Measurements from ENCODE around the gene UBXN2A.

UBXN2A gene

GRCh38 chr2:24007693-24008092 is 67.4 kb downstream of the UBXN2A start:
- TF ChIP-seq, protein P1, sequence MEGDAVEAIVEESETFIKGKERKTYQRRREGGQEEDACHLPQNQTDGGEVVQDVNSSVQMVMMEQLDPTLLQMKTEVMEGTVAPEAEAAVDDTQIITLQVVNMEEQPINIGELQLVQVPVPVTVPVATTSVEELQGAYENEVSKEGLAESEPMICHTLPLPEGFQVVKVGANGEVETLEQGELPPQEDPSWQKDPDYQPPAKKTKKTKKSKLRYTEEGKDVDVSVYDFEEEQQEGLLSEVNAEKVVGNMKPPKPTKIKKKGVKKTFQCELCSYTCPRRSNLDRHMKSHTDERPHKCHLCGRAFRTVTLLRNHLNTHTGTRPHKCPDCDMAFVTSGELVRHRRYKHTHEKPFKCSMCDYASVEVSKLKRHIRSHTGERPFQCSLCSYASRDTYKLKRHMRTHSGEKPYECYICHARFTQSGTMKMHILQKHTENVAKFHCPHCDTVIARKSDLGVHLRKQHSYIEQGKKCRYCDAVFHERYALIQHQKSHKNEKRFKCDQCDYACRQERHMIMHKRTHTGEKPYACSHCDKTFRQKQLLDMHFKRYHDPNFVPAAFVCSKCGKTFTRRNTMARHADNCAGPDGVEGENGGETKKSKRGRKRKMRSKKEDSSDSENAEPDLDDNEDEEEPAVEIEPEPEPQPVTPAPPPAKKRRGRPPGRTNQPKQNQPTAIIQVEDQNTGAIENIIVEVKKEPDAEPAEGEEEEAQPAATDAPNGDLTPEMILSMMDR (IDR thresholded peaks at IDR 0.05): no peak
- no peak overlapping the region for H3K9ac ChIP-seq
- H3K27me3 ChIP-seq (ENCODE audit: control insufficient read depth, insufficient read depth, low read length): no peaks in the 10 kb centered on the region
- H3K4me2 ChIP-seq (ENCODE audit: low read length): no peak overlapping the region
- H3K27ac ChIP-seq: no peak overlapping the region
- no peak overlapping the region for H2AFZ ChIP-seq
- no peaks in the 10 kb centered on the region for H3K36me3 ChIP-seq (ENCODE audit: control insufficient read depth, insufficient read depth, low read length)
- no peaks in the 10 kb centered on the region for H3K79me2 ChIP-seq
- no peaks in the 10 kb centered on the region for H3K9me3 ChIP-seq (ENCODE audit: control insufficient read depth, low read length)
- H3K4me1 ChIP-seq: no peaks in the 10 kb centered on the region
- no peak overlapping the region for H3K4me3 ChIP-seq (ENCODE audit: low read depth, low read length)

DNA sequence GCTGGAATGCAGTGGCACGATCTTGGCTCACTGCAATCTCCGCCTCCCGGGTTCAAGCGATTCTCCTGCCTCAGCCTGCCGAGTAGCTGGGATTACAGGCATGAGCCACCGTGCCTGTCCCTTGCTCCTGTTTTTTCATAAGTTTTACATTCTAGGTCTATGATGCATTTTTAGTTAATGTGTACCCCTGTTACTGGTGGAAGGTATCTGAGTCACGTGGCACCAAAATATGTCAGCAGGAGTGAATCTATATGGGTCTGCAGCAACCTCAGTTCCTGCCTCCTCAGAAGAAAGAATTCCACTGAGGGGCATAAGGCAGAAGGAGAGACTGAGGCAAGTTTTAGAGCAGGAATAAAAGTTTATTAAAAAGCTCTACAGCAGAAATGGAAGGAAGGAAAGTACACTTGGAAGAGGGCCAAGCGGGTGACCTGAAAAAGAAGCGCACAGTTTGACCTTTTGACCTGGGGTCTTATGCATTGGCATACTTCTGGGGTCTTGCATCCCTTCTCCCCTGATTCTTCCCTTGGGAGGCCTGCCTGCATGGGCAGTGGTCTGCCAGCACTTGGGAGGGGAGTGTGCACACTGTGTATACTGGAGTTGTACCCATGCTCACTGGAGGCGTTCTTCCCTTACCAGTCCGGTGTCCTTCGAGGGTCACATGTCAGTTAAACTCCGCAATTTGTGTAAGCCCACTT is 68.6 kb downstream of the UBXN2A start:
- H2AFZ ChIP-seq: no peak overlapping the region
- no peak overlapping the region for H3K27ac ChIP-seq
- TF ChIP-seq, protein P1 (IDR thresholded peaks at IDR 0.05): no peak
- H3K79me2 ChIP-seq: no peaks in the 10 kb centered on the region
- H3K4me3 ChIP-seq (ENCODE audit: low read depth, low read length): no peak overlapping the region
- no peaks in the 10 kb centered on the region for H3K9me3 ChIP-seq (ENCODE audit: control insufficient read depth, low read length)
- no peak overlapping the region for H3K4me2 ChIP-seq (ENCODE audit: low read length)
- H3K27me3 ChIP-seq (ENCODE audit: control insufficient read depth, insufficient read depth, low read length): no peaks in the 10 kb centered on the region
- no peaks in the 10 kb centered on the region for H3K4me1 ChIP-seq
- no peak overlapping the region for H3K9ac ChIP-seq
- no peaks in the 10 kb centered on the region for H3K36me3 ChIP-seq (ENCODE audit: control insufficient read depth, insufficient read depth, low read length)

- no peaks in the 10 kb centered on the region for H3K9me3 ChIP-seq (ENCODE audit: control insufficient read depth, low read length)
- H3K27me3 ChIP-seq (ENCODE audit: control insufficient read depth, insufficient read depth, low read length): no peaks in the 10 kb centered on the region
- no peaks in the 10 kb centered on the region for H3K4me1 ChIP-seq
- H3K79me2 ChIP-seq: no peaks in the 10 kb centered on the region
- H3K36me3 ChIP-seq (ENCODE audit: control insufficient read depth, insufficient read depth, low read length): no peaks in the 10 kb centered on the region
- H3K9ac ChIP-seq: no peak overlapping the region
- TF ChIP-seq, protein P1 (IDR thresholded peaks at IDR 0.05): no peak
- H3K4me3 ChIP-seq (ENCODE audit: low read depth, low read length): no peak overlapping the region
- H2AFZ ChIP-seq: no peak overlapping the region
- H3K27ac ChIP-seq: no peak overlapping the region
- H3K4me2 ChIP-seq (ENCODE audit: low read length): peak overlapping the region; percentile 34
Observed at GRCh38 chr2:24009367-24009679, 69.1 kb downstream of the UBXN2A start.

DNA sequence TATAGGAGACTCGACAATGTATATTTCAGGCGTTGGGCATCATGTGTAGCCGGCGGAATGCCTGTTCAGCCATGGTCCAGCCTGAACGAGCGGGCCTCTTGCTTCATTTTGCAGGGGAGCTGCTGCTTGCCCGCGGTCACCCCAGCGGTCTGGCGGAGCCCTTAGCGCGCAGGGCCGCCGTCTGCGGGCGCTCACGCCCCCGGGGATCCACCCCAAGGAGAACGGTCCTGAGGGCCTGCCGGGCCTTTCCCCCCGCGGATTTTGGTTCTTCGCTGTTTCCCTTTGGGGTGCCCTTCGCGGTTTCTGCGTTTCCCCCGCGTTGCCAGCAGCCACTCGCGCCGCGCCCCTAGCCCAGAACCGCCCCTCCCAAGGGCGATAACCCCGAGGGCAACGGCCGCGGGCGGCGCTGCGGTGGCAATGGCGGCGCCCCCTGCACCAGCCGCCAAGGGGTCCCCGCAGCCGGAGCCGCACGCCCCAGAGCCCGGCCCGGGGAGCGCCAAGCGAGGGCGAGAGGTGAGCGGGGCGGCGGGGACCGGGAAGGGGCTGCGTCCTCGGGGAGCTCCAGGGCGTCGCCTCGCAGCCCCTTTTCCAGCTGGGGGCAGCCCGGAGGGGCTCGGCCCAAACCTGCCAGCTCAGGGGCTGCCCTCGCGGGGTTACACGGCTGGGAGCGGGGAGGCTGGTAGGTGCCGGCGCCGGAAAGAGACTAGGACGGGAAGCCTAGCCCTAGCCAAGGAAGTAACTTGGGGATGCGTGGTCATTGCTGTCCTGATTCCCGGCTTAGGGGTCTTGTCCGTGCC is 69.6 kb downstream of the UBXN2A start, which contains the start of gene MFSD2B:
TSS of gene MFSD2B (plus strand) at position 406 of the 797 bp plus-strand sequence. CDS start at position 418, 12 bp downstream.
- Histone ChIP-seq H3K4me2 (ENCODE audit: low read length) (peak within 1 kb of the TSS; percentile 34), H3K79me2 (no peaks in the 10 kb centered on the region), H3K27me3 (ENCODE audit: control insufficient read depth, insufficient read depth, low read length) (no peaks in the 10 kb centered on the region), H3K36me3 (ENCODE audit: control insufficient read depth, insufficient read depth, low read length) (no peaks in the 10 kb centered on the region), H3K9ac (no peak within 1 kb of the TSS), H3K27ac (no peak within 1 kb of the TSS), H3K9me3 (ENCODE audit: control insufficient read depth, low read length) (no peaks in the 10 kb centered on the region), H3K4me1 (no peaks in the 10 kb centered on the region), H3K4me3 (ENCODE audit: low read depth, low read length) (no peak within 1 kb of the TSS), H2AFZ (peak within 1 kb of the TSS; percentile 23)
- TF ChIP-seq, protein P1 (IDR thresholded peaks at IDR 0.05): no peak

All from parathyroid adenoma (tissue), 2 donors.